HepG2 (cell line): ENCODE data around the gene HS2ST1. TPM values are rescaled to one million over a fixed set of nuclear protein-coding genes. Genes with fewer than 3 reads are reported as not detected.
A peak's percentile ranks its signal among the peaks of the same experiment; 100 is the strongest.

Experiments
- GATAD1 ChIP-seq: IDR thresholded peaks from 2 replicates; pipeline ENCODE4 v1.6.1; 2016; ENCODE audit warnings: missing genetic modification reagents, missing compliant biosample characterization
- MEF2D ChIP-seq: sonication (generic); formaldehyde crosslinking; IDR thresholded peaks from 2 replicates; pipeline ENCODE4 v1.5.1; 2020; ENCODE audit warnings: mild to moderate bottlenecking, missing genetic modification reagents
- SOX6 ChIP-seq, 2 experiments: fragments of 450-650 bp in 1 of 2; sonication (generic) in 1 of 2; formaldehyde crosslinking in 1 of 2; IDR thresholded peaks; 2 replicates each; pipeline versions ENCODE4 v1.4.0 to v1.6.1; 2017 to 2020; ENCODE audit warnings: antibody characterized with exemption in 1 of 2, mild to moderate bottlenecking in 1 of 2, missing genetic modification reagents in 1 of 2
- XRCC5 ChIP-seq: fragments of 200-400 bp; formaldehyde crosslinking; optimal IDR thresholded peaks from 2 replicates; pipeline ENCODE3; 2017; ENCODE audit warnings: mild to moderate bottlenecking, low read length
- ZBTB7B ChIP-seq: sonication (generic); formaldehyde crosslinking; IDR thresholded peaks from 2 replicates; pipeline ENCODE4 v1.4.0; 2020; ENCODE audit warnings: missing genetic modification reagents
- ZFX ChIP-seq: sonication (generic); formaldehyde crosslinking; IDR thresholded peaks from 2 replicates; pipeline ENCODE4 v1.4.0; 2020; ENCODE audit warnings: mild to moderate bottlenecking, low read depth, missing genetic modification reagents, moderate library complexity
- ZNF205 ChIP-seq: IDR thresholded peaks from 2 replicates; pipeline ENCODE4 v1.6.1; 2018; ENCODE audit warnings: missing biosample characterization, missing genetic modification reagents
- ZNF317 ChIP-seq: sonication (generic); formaldehyde crosslinking; IDR thresholded peaks from 2 replicates; pipeline ENCODE4 v1.5.0; 2020; ENCODE audit warnings: mild to moderate bottlenecking, missing genetic modification reagents
- ZNF768 ChIP-seq: sonication (generic); formaldehyde crosslinking; IDR thresholded peaks from 2 replicates; pipeline ENCODE4 v1.4.0; 2020; ENCODE audit warnings: missing genetic modification reagents
- ZNF772 ChIP-seq: sonication (generic); formaldehyde crosslinking; IDR thresholded peaks from 2 replicates; pipeline ENCODE4 v1.5.0; 2020; ENCODE audit warnings: mild to moderate bottlenecking, missing genetic modification reagents
- polyA plus RNA-seq, 8 experiments: library from polyadenylated mRNA; depleted of rRNA in 3 of 8; stranded (reverse) in 7 of 8; unstranded in 1 of 8; fragments of >200 nt; fragmentation: Illumina TruSeq in 4 of 8; extraction: Trizol in 4 of 8; gene quantifications; 2 replicates each; pipeline versions ENCODE4 v1.2.1 to v1.2.3, GENCODE V29; 2011 to 2016; ENCODE audit warnings: low read depth in 4 of 8, missing spikeins in 1 of 8, mixed read lengths in 1 of 8; ENCODE audit not compliant: insufficient read depth in 1 of 8
- total RNA-seq, 5 experiments: library from RNA; depleted of rRNA; stranded (reverse); fragments of >200 nt; fragmentation: Illumina TruSeq; extraction: Trizol; gene quantifications; 2 replicates each; pipeline ENCODE4 v1.2.3, GENCODE V29; 2016; ENCODE audit warnings: low read depth in 1 of 5
- TF ChIP-seq, protein P1 (sequence below): sonication (generic); formaldehyde crosslinking; IDR thresholded peaks from 2 replicates; pipeline ENCODE4 v1.5.1; 2020; ENCODE audit warnings: mild to moderate bottlenecking, missing genetic modification reagents, borderline replicate concordance
- TF ChIP-seq, protein P2 (sequence below): sonication (generic); formaldehyde crosslinking; IDR thresholded peaks from 2 replicates; pipeline ENCODE4 v1.4.0; 2020; ENCODE audit warnings: missing genetic modification reagents, low read depth, mild to moderate bottlenecking, borderline replicate concordance
- TF ChIP-seq, protein P3 (sequence below): IDR thresholded peaks from 2 replicates; pipeline ENCODE4 v1.6.1; 2012; ENCODE audit warnings: inconsistent platforms
- TF ChIP-seq, protein P4 (sequence below): sonication (generic); formaldehyde crosslinking; IDR thresholded peaks from 2 replicates; pipeline ENCODE4 v1.9.0; 2022; ENCODE audit warnings: missing genetic modification reagents, mild to moderate bottlenecking, borderline replicate concordance
- TF ChIP-seq, protein P5 (sequence below): sonication (generic); formaldehyde crosslinking; IDR thresholded peaks from 2 replicates; pipeline ENCODE4 v1.5.1; 2020; ENCODE audit warnings: mild to moderate bottlenecking, missing genetic modification reagents, moderate library complexity
- TF ChIP-seq, protein P6 (sequence below): IDR thresholded peaks from 2 replicates; pipeline ENCODE4 v1.4.0; 2020; ENCODE audit warnings: mild to moderate bottlenecking, missing genetic modification reagents

Gene HS2ST1
- total and polyA plus RNA-seq, 2 of the 13 experiments (the other 11 are each of a cell fraction or from before 2014, with no cell fraction given), result 22.1 to 58.7 TPM

DNA sequence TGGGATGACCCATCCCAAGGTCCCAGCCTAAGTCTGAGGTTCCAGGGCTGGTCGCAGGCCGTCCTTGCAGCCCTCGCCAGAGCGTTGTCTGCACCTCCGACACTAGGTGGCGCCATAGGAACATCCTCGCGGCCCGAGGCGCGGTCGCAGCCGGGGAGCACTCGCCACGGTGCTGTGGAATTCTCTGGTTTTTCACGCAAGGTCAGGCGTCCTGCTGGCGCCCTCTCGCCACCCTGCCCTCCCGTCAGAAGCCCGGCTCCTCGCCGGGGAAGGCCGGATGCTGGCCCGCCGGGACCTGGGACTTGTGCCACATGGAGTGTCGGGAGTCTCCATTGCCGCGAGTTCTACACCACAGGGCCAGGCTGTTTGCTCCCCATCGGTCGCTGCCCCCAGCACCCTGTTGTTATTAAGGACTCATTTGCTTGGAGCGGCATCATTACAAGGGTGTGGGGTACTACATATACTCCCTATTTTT lies 217.4 kb downstream of the HS2ST1 start (continued):
- peak; percentile 57 for TF ChIP-seq ZFX (CRISPR knock-in tag)
- TF ChIP-seq, protein P1, sequence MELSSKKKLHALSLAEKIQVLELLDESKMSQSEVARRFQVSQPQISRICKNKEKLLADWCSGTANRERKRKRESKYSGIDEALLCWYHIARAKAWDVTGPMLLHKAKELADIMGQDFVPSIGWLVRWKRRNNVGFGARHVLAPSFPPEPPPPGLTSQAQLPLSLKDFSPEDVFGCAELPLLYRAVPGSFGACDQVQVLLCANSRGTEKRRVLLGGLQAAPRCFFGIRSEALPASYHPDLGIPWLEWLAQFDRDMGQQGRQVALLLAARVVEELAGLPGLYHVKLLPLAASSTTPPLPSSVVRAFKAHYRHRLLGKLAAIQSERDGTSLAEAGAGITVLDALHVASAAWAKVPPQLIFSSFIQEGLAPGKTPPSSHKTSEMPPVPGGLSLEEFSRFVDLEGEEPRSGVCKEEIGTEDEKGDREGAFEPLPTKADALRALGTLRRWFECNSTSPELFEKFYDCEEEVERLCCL (CRISPR knock-in tag), result 0 out of 2 replicates have a peak, but pooled peaks have one; percentile 37
- TF ChIP-seq, protein P2, sequence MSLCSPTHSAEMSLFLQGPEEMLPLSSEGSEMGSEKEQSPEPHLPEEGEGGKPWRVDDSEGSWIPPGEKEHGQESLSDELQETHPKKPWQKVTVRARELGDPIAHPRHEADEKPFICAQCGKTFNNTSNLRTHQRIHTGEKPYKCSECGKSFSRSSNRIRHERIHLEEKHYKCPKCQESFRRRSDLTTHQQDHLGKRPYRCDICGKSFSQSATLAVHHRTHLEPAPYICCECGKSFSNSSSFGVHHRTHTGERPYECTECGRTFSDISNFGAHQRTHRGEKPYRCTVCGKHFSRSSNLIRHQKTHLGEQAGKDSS (CRISPR knock-in tag), result peak; percentile 87; the same call in 1 of the 2 replicates
- 0 out of 2 replicates have a peak, but pooled peaks have one; percentile 18 for TF ChIP-seq ZNF205 (CRISPR knock-in tag)
- TF ChIP-seq, protein P3, sequence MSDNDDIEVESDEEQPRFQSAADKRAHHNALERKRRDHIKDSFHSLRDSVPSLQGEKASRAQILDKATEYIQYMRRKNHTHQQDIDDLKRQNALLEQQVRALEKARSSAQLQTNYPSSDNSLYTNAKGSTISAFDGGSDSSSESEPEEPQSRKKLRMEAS, result peak; percentile 54; the same call in 1 of the 2 replicates
- TF ChIP-seq MEF2D (CRISPR knock-in tag), result 0 out of 2 replicates have a peak, but pooled peaks have one; percentile 22
- TF ChIP-seq GATAD1 (CRISPR knock-in tag), result 0 out of 2 replicates have a peak, but pooled peaks have one; percentile 11
- TF ChIP-seq, protein P4, sequence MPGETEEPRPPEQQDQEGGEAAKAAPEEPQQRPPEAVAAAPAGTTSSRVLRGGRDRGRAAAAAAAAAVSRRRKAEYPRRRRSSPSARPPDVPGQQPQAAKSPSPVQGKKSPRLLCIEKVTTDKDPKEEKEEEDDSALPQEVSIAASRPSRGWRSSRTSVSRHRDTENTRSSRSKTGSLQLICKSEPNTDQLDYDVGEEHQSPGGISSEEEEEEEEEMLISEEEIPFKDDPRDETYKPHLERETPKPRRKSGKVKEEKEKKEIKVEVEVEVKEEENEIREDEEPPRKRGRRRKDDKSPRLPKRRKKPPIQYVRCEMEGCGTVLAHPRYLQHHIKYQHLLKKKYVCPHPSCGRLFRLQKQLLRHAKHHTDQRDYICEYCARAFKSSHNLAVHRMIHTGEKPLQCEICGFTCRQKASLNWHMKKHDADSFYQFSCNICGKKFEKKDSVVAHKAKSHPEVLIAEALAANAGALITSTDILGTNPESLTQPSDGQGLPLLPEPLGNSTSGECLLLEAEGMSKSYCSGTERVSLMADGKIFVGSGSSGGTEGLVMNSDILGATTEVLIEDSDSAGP (CRISPR knock-in tag), result peak; percentile 59; the same call in 1 of the 2 replicates
- no peak for TF ChIP-seq SOX6 (IDR thresholded peaks at IDR 0.05)
- 0 out of 2 replicates have a peak, but pooled peaks have one; percentile 20 for TF ChIP-seq SOX6 (CRISPR knock-in tag; IDR thresholded peaks at IDR 0.05)
- TF ChIP-seq, protein P5, sequence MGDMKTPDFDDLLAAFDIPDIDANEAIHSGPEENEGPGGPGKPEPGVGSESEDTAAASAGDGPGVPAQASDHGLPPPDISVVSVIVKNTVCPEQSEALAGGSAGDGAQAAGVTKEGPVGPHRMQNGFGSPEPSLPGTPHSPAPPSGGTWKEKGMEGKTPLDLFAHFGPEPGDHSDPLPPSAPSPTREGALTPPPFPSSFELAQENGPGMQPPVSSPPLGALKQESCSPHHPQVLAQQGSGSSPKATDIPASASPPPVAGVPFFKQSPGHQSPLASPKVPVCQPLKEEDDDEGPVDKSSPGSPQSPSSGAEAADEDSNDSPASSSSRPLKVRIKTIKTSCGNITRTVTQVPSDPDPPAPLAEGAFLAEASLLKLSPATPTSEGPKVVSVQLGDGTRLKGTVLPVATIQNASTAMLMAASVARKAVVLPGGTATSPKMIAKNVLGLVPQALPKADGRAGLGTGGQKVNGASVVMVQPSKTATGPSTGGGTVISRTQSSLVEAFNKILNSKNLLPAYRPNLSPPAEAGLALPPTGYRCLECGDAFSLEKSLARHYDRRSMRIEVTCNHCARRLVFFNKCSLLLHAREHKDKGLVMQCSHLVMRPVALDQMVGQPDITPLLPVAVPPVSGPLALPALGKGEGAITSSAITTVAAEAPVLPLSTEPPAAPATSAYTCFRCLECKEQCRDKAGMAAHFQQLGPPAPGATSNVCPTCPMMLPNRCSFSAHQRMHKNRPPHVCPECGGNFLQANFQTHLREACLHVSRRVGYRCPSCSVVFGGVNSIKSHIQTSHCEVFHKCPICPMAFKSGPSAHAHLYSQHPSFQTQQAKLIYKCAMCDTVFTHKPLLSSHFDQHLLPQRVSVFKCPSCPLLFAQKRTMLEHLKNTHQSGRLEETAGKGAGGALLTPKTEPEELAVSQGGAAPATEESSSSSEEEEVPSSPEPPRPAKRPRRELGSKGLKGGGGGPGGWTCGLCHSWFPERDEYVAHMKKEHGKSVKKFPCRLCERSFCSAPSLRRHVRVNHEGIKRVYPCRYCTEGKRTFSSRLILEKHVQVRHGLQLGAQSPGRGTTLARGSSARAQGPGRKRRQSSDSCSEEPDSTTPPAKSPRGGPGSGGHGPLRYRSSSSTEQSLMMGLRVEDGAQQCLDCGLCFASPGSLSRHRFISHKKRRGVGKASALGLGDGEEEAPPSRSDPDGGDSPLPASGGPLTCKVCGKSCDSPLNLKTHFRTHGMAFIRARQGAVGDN (CRISPR knock-in tag), result peak; percentile 66
- TF ChIP-seq ZNF772 (CRISPR knock-in tag), result peak; percentile 32; the same call in 1 of the 2 replicates
- no peak for TF ChIP-seq ZNF317 (CRISPR knock-in tag)
- TF ChIP-seq XRCC5, result peak; percentile 77
- peak; percentile 40; the same call in 1 of the 2 replicates for TF ChIP-seq ZNF768
- TF ChIP-seq, protein P6, sequence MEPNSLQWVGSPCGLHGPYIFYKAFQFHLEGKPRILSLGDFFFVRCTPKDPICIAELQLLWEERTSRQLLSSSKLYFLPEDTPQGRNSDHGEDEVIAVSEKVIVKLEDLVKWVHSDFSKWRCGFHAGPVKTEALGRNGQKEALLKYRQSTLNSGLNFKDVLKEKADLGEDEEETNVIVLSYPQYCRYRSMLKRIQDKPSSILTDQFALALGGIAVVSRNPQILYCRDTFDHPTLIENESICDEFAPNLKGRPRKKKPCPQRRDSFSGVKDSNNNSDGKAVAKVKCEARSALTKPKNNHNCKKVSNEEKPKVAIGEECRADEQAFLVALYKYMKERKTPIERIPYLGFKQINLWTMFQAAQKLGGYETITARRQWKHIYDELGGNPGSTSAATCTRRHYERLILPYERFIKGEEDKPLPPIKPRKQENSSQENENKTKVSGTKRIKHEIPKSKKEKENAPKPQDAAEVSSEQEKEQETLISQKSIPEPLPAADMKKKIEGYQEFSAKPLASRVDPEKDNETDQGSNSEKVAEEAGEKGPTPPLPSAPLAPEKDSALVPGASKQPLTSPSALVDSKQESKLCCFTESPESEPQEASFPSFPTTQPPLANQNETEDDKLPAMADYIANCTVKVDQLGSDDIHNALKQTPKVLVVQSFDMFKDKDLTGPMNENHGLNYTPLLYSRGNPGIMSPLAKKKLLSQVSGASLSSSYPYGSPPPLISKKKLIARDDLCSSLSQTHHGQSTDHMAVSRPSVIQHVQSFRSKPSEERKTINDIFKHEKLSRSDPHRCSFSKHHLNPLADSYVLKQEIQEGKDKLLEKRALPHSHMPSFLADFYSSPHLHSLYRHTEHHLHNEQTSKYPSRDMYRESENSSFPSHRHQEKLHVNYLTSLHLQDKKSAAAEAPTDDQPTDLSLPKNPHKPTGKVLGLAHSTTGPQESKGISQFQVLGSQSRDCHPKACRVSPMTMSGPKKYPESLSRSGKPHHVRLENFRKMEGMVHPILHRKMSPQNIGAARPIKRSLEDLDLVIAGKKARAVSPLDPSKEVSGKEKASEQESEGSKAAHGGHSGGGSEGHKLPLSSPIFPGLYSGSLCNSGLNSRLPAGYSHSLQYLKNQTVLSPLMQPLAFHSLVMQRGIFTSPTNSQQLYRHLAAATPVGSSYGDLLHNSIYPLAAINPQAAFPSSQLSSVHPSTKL (CRISPR knock-in tag), result peak; percentile 31; the same call in 1 of the 2 replicates
- TF ChIP-seq ZBTB7B (CRISPR knock-in tag), result 0 out of 2 replicates have a peak, but pooled peaks have one; percentile 22
